GM06990 (cell line): ENCODE results near the gene DAB2IP.

Experiments used
- DNase-seq: peaks from one replicate; pipeline ENCODE4 v3.0.0-alpha.2; 2011; ENCODE audit not compliant: insufficient read length; ENCODE audit errors: extremely low read depth
- H3K27me3 ChIP-seq: replicated peaks from 2 replicates; pipeline ENCODE4 v1.6.0; 2011; ENCODE audit warnings: low read length; ENCODE audit not compliant: control insufficient read depth, insufficient read depth
- H3K36me3 ChIP-seq: 2 replicates; pipeline ENCODE4 v1.5.1; 2011; ENCODE audit warnings: low read length; ENCODE audit not compliant: control insufficient read depth, insufficient read depth
- H3K4me3 ChIP-seq: replicated peaks from 2 replicates; pipeline ENCODE4 v1.5.1; 2011; ENCODE audit warnings: low read depth, mild to moderate bottlenecking, control low read depth, low read length
- CTCF ChIP-seq: IDR thresholded peaks from 2 replicates; pipeline ENCODE4 v1.5.1; 2011; ENCODE audit warnings: low read length, control low read depth, mild to moderate bottlenecking, inconsistent platforms; ENCODE audit not compliant: insufficient read depth, poor library complexity, severe bottlenecking

DAB2IP gene

GRCh38 chr9:121763131-121763530 is 111.7 kb downstream of the DAB2IP start:
- no peaks in the 10 kb centered on the region for H3K36me3 ChIP-seq
- no peak for DNase-seq
- H3K4me3 ChIP-seq: no peak overlapping the region
- no peaks in the 10 kb centered on the region; the same call in 1 of the 2 replicates for H3K27me3 ChIP-seq
- TF ChIP-seq CTCF: no peak

GRCh38 chr9:121763561-121764370 is 112.3 kb downstream of the DAB2IP start:
- Histone ChIP-seq H3K4me3 (no peak overlapping the region), H3K36me3 (no peaks in the 10 kb centered on the region), H3K27me3 (no peaks in the 10 kb centered on the region; the same call in 1 of the 2 replicates)
- TF ChIP-seq CTCF: no peak
- DNase-seq: no peak

- Histone ChIP-seq H3K36me3 (no peaks in the 10 kb centered on the region), H3K27me3 (no peaks in the 10 kb centered on the region; the same call in 1 of the 2 replicates), H3K4me3 (no peak overlapping the region)
- TF ChIP-seq CTCF: no peak
- no peak for DNase-seq
Measured at GRCh38 chr9:121764371-121764730, 112.9 kb downstream of the DAB2IP start.

- no peaks in the 10 kb centered on the region for H3K36me3 ChIP-seq
- DNase-seq: no peak
- TF ChIP-seq CTCF: no peak
- no peaks in the 10 kb centered on the region; the same call in 1 of the 2 replicates for H3K27me3 ChIP-seq
- H3K4me3 ChIP-seq: no peak overlapping the region
Measured at GRCh38 chr9:121765021-121765950, 113.9 kb downstream of the DAB2IP start.

GRCh38 chr9:121766081-121766683 is 114.7 kb downstream of the DAB2IP start:
- Histone ChIP-seq H3K27me3 (no peaks in the 10 kb centered on the region; the same call in 1 of the 2 replicates), H3K4me3 (no peak overlapping the region), H3K36me3 (no peaks in the 10 kb centered on the region)
- DNase-seq: no peak
- no peak for TF ChIP-seq CTCF
